Upper lobe of left lung (tissue), 6 donors: ENCODE data around the gene PGLYRP4. TPM values are rescaled to one million over a fixed set of nuclear protein-coding genes. Genes with fewer than 3 reads are reported as not detected.

Experiments
- ATAC-seq, 2 donors: fragments of 200-7000 bp; cut with Tn5 transposase; one replicate each; pipeline ENCODE4 v1.9.1; 2022; ENCODE audit warnings: mild to moderate bottlenecking in 2 of 2, moderate library complexity in 2 of 2; ENCODE audit not compliant: low FRiP score in 2 of 2
- DNase-seq, 2 donors: peaks; one replicate each; pipeline ENCODE4 v3.0.0-alpha.2; 2019 to 2020
- H3K27ac ChIP-seq, 4 donors: fragments of 200-600 bp; sonication (generic); one replicate each; pipeline ENCODE4 v1.5.1; 2016 to 2019
- H3K27me3 ChIP-seq, 4 donors: fragments of 200-600 bp; sonication (generic); one replicate each; pipeline ENCODE4 v1.5.1; 2017 to 2019
- H3K36me3 ChIP-seq, 4 donors: fragments of 200-600 bp; sonication (generic); one replicate each; pipeline ENCODE4 v1.5.1; 2016 to 2019
- H3K4me1 ChIP-seq, 4 donors: fragments of 200-600 bp; sonication (generic); one replicate each; pipeline ENCODE4 v1.5.1; 2018 to 2019
- H3K4me3 ChIP-seq, 4 donors: fragments of 200-600 bp; sonication (generic); one replicate each; pipeline ENCODE4 v1.5.1; 2017 to 2019; ENCODE audit warnings: mild to moderate bottlenecking in 2 of 4, moderate library complexity in 1 of 4
- H3K9me3 ChIP-seq, 4 donors: fragments of 200-600 bp; sonication (generic); one replicate each; pipeline ENCODE4 v1.5.1; 2018 to 2019
- EP300 ChIP-seq, 4 donors: sonication (generic); formaldehyde crosslinking; IDR thresholded peaks; one replicate each; pipeline ENCODE4 v1.5.1; 2017; ENCODE audit warnings: antibody characterized with exemption in 4 of 4, control low read depth in 2 of 4
- POLR2A ChIP-seq, 4 donors: fragments of 450-650 bp; IDR thresholded peaks; one replicate each; pipeline ENCODE4 v1.5.1; 2016 to 2017; ENCODE audit warnings: antibody characterized with exemption in 4 of 4, mild to moderate bottlenecking in 2 of 4
- POLR2AphosphoS5 ChIP-seq, 2 donors: sonication (generic); formaldehyde crosslinking; IDR thresholded peaks; one replicate each; pipeline ENCODE4 v1.5.1; 2017; ENCODE audit warnings: antibody characterized with exemption in 2 of 2
- WGBS, 2 donors: methylation state at CpG; one replicate each; pipeline ENCODE4 v1.1.5; 2017 to 2018; 5-methylcytosine and 5-hydroxymethylcytosine counted together
- small RNA-seq, 4 donors: library from RNA; depleted of rRNA; stranded (forward); fragments of <200 nt; gene quantifications; one replicate each; pipeline ENCODE3, GENCODE V24; 2016
- total RNA-seq, 6 donors: library from RNA; depleted of rRNA in 4 of 6; stranded (reverse); fragments of >200 nt in 4 of 6; gene quantifications; one replicate each; pipeline versions ENCODE4 v1.1.0 to v1.2.1, GENCODE V29; 2016 to 2021
- TF ChIP-seq, protein P1 (sequence below), 6 experiments: fragments of 450-650 bp in 4 of 6; fragments of 200-600 bp in 2 of 6; sonication (generic) in 2 of 6; IDR thresholded peaks; one replicate each; pipeline ENCODE4 v1.5.1; 2016 to 2019; ENCODE audit warnings: antibody characterized with exemption in 6 of 6
- donor health status: DM: no; HTN: no; CAD: no; lungs with moderate emphysema.
- donor health status: DM: no; HTN: yes; CAD: no; lungs with severe emphysema.

The PGLYRP4 gene
- total RNA-seq, 6 donors from 2014 or later: not detected

DNA sequence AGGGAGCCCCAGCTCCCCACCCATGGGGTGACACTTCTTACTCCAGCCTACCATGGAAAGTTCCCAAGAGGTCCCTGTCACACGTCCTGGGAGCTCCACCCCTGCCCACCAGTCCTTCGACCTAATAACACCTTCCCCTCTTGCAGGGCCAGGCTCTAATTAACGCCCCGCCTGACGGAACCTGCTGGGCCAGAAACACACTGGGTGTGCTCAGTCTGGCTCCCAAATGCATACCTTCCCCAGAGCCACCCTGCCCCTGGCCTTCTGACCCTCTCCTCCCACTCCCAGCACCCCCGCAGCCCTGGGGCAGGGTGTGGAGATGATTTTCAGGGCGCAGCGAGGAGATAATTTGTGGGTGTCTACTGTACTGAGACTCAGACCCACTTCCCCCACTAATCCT lies 56.5 kb downstream of the PGLYRP4 start:
- no peaks in the 10 kb centered on the region for H3K9me3 ChIP-seq
- no peak overlapping the region for H3K27ac ChIP-seq
- H3K27me3 ChIP-seq: no peaks in the 10 kb centered on the region
- no peak overlapping the region for H3K4me3 ChIP-seq
- H3K4me1 ChIP-seq: no peaks in the 10 kb centered on the region
- H3K36me3 ChIP-seq: no peaks in the 10 kb centered on the region
- WGBS, 2 donors: 63 to 67% methylated on average over 8 of the region's 8 CpGs
- DNase-seq (no peak), ATAC-seq (no peak)
- TF ChIP-seq POLR2A (IDR thresholded peaks at IDR 0.05) (no peak), EP300 (IDR thresholded peaks at IDR 0.05) (no peak), POLR2AphosphoS5 (IDR thresholded peaks at IDR 0.05) (no peak)
- TF ChIP-seq, protein P1, sequence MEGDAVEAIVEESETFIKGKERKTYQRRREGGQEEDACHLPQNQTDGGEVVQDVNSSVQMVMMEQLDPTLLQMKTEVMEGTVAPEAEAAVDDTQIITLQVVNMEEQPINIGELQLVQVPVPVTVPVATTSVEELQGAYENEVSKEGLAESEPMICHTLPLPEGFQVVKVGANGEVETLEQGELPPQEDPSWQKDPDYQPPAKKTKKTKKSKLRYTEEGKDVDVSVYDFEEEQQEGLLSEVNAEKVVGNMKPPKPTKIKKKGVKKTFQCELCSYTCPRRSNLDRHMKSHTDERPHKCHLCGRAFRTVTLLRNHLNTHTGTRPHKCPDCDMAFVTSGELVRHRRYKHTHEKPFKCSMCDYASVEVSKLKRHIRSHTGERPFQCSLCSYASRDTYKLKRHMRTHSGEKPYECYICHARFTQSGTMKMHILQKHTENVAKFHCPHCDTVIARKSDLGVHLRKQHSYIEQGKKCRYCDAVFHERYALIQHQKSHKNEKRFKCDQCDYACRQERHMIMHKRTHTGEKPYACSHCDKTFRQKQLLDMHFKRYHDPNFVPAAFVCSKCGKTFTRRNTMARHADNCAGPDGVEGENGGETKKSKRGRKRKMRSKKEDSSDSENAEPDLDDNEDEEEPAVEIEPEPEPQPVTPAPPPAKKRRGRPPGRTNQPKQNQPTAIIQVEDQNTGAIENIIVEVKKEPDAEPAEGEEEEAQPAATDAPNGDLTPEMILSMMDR (IDR thresholded peaks at IDR 0.05): no peak

DNA sequence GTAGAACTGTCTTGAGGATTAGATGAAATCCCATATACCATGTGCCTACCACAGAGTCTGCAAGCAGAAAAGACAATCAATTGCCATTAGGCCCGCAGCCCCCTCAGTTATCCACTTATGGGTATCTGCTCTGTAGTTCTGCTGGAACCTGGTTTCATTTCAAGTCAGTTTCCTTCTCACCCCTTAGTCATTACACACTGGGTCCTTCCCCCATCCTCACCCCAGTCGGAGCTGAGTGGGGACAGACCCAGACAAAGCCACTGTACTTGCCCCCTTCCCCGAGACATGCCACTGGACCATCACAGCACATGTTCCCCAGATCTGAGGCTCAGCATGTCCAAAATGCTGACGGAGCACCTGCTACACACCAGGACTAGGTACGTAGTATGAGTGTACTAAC lies 57.1 kb downstream of the PGLYRP4 start:
- Histone ChIP-seq H3K27me3 (no peaks in the 10 kb centered on the region), H3K9me3 (no peaks in the 10 kb centered on the region), H3K27ac (no peak overlapping the region), H3K4me1 (no peaks in the 10 kb centered on the region), H3K4me3 (no peak overlapping the region), H3K36me3 (no peaks in the 10 kb centered on the region)
- no peak for DNase-seq
- TF ChIP-seq, protein P1 (IDR thresholded peaks at IDR 0.05): no peak
- TF ChIP-seq POLR2A (IDR thresholded peaks at IDR 0.05): no peak
- WGBS, 2 donors: 86 to 90% methylated on average over 5 of the region's 5 CpGs
- ATAC-seq: no peak

DNA sequence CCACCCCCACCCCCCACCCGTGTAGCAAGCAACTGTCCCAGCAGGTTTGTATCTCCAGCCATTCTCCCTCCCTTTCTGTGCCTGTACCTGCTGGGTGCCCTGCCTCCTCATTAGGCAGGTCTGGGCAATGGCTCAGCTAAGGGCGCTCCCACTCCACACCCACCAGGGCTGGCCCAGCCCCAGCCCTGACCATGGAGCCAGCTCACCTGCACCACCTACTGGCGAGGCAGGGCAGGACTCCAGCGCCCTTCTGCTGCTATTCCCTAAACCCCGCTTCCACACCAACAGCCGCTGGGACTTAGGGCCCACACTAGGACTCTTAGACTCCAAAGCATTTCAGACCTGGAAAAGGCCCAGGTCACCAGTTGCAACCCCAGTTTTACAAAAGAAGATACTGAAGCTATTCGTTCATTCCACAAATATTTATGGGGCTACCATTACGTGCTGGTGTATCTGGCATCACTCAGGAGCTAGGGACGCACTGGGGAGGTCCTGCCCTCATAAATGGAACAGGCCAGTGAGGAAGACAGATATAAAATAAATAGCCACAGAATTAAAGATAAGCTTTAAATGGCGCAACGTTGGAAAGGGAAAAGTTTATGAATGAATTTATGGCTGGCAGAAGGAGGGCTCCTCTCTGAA lies 59.9 kb downstream of the PGLYRP4 start:
- peak in 1 of 2 donors; percentile 48 for ATAC-seq
- Histone ChIP-seq H3K4me1 (no peaks in the 10 kb centered on the region), H3K4me3 (no peak overlapping the region), H3K27me3 (no peaks in the 10 kb centered on the region), H3K27ac (no peak overlapping the region), H3K36me3 (no peaks in the 10 kb centered on the region), H3K9me3 (no peaks in the 10 kb centered on the region)
- DNase-seq: peak in 1 of 2 donors; percentile 23
- WGBS, 2 donors: 81 to 82% methylated on average over 8 to 11 of the region's 11 CpGs
- TF ChIP-seq POLR2A (IDR thresholded peaks at IDR 0.05): no peak
- TF ChIP-seq, protein P1 (IDR thresholded peaks at IDR 0.05): peak in 5 of 6 experiments; percentile 19 to 36 (median 29)

Small RNA genes lying within 50 kb of the gene (small RNA-seq; reads per million reads assigned to genes)
- 0 reads per million in 4 donors for gene RNU6-160P
- gene S100A15A: 0 reads per million in 4 donors

Other genes with a start within 250 kb of the PGLYRP4 start
- gene SPRR2F, start 235.3 kb downstream of the PGLYRP4 start, total RNA-seq: not detected
- gene SPRR2G, start 198.0 kb downstream of the PGLYRP4 start, total RNA-seq: not detected
- not detected for gene LELP1, start 145.4 kb downstream of the PGLYRP4 start, total RNA-seq
- gene PRR9, start 131.3 kb downstream of the PGLYRP4 start, total RNA-seq: not detected
- gene LORICRIN, start 89.2 kb downstream of the PGLYRP4 start, total RNA-seq: not detected
- not detected for gene PGLYRP3, start 35.9 kb downstream of the PGLYRP4 start, total RNA-seq
- gene S100A9, start 9.0 kb upstream of the PGLYRP4 start, total RNA-seq: 1,000 to 10,000 TPM in 1 of 6 donors, 100 to 1,000 TPM in 5; 133 to 1,125 (median 606) TPM
- 10 to 100 TPM in 5 of 6 donors, 1 to 10 TPM in 1; 5.2 to 75.7 (median 32.1) TPM for gene S100A12, start 26.8 kb upstream of the PGLYRP4 start, total RNA-seq
- 100 to 1,000 TPM in 4 of 6 donors, 10 to 100 TPM in 2; 49.2 to 842 (median 194) TPM for gene S100A8, start 42.2 kb upstream of the PGLYRP4 start, total RNA-seq
- not detected for gene S100A7A, start 67.7 kb upstream of the PGLYRP4 start, total RNA-seq
- gene S100A7, start 111.8 kb upstream of the PGLYRP4 start, total RNA-seq: not detected
- gene S100A6, start 187.2 kb upstream of the PGLYRP4 start, total RNA-seq: 1,000 to 10,000 TPM in 3 of 6 donors, 100 to 1,000 TPM in 3; 399 to 1,595 (median 925) TPM
- not detected for gene S100A5, start 192.1 kb upstream of the PGLYRP4 start, total RNA-seq
- 100 to 1,000 TPM; 234 to 983 (median 633) TPM for gene S100A4, start 197.0 kb upstream of the PGLYRP4 start, total RNA-seq
- 1 to 10 TPM in 5 of 6 donors, not detected in 1; 2.0 to 4.4 (median 2.1) TPM for gene S100A3, start 200.4 kb upstream of the PGLYRP4 start, total RNA-seq
- 10 to 100 TPM in 2 of 6 donors, 1 to 10 TPM in 3, not detected in 1; 2.0 to 12.0 (median 7.9) TPM for gene S100A2, start 217.0 kb upstream of the PGLYRP4 start, total RNA-seq